ENCODE results near the gene GNG12. TPM values are rescaled to one million over a fixed set of nuclear protein-coding genes. Genes with fewer than 3 reads are reported as not detected.
A peak's percentile ranks its signal among the peaks of the same experiment; 100 is the strongest.

The GNG12 gene
- total RNA-seq, 1 donor from 2014 or later, result 33.9 TPM

GRCh38 chr1:67655581-67655980 is 177.7 kb downstream of the GNG12 start:
- Histone ChIP-seq H3K9ac (ENCODE audit: low read depth in 1 of 3, low read length in 3 of 3) (no peak overlapping the region), H3K9me3 (ENCODE audit: control insufficient read depth in 3 of 3, low read length in 3 of 3) (no peaks in the 10 kb centered on the region), H3K4me1 (ENCODE audit: control insufficient read depth in 3 of 3, insufficient read depth in 3 of 3, low read length in 3 of 3) (peaks cover 0 to 9% (median 7%) of the 10 kb centered on the region in 3 donors), H3K27me3 (ENCODE audit: control insufficient read depth in 3 of 3, insufficient read depth in 3 of 3, low read length in 3 of 3) (no peaks in the 10 kb centered on the region), H3K36me3 (ENCODE audit: control insufficient read depth in 3 of 3, insufficient read depth in 3 of 3, low read length in 3 of 3) (no peaks in the 10 kb centered on the region), H3K27ac (ENCODE audit: low read depth, low read length) (no peak overlapping the region), H3K4me3 (ENCODE audit: low read length in 3 of 3) (no peak overlapping the region)

GRCh38 chr1:67653304-67653703 is 180.0 kb downstream of the GNG12 start:
- Histone ChIP-seq H3K36me3 (ENCODE audit: control insufficient read depth in 3 of 3, insufficient read depth in 3 of 3, low read length in 3 of 3) (no peaks in the 10 kb centered on the region), H3K4me3 (ENCODE audit: low read length in 3 of 3) (peak overlapping the region in 1 of 3 donors; percentile 18), H3K4me1 (ENCODE audit: control insufficient read depth in 3 of 3, insufficient read depth in 3 of 3, low read length in 3 of 3) (peaks cover 0 to 9% (median 7%) of the 10 kb centered on the region in 3 donors), H3K9ac (ENCODE audit: low read depth in 1 of 3, low read length in 3 of 3) (peak overlapping the region in 1 of 3 donors; percentile 47), H3K27ac (ENCODE audit: low read depth, low read length) (peak overlapping the region; percentile 92), H3K27me3 (ENCODE audit: control insufficient read depth in 3 of 3, insufficient read depth in 3 of 3, low read length in 3 of 3) (no peaks in the 10 kb centered on the region), H3K9me3 (ENCODE audit: control insufficient read depth in 3 of 3, low read length in 3 of 3) (no peaks in the 10 kb centered on the region)

GRCh38 chr1:67652800-67653199 is 180.5 kb downstream of the GNG12 start:
- Histone ChIP-seq H3K9ac (ENCODE audit: low read depth in 1 of 3, low read length in 3 of 3) (peak overlapping the region in 1 of 3 donors; percentile 47), H3K9me3 (ENCODE audit: control insufficient read depth in 3 of 3, low read length in 3 of 3) (no peaks in the 10 kb centered on the region), H3K27ac (ENCODE audit: low read depth, low read length) (peak overlapping the region; percentile 92), H3K36me3 (ENCODE audit: control insufficient read depth in 3 of 3, insufficient read depth in 3 of 3, low read length in 3 of 3) (no peaks in the 10 kb centered on the region), H3K4me3 (ENCODE audit: low read length in 3 of 3) (peak overlapping the region in 1 of 3 donors; percentile 18), H3K4me1 (ENCODE audit: control insufficient read depth in 3 of 3, insufficient read depth in 3 of 3, low read length in 3 of 3) (peaks cover 0 to 9% (median 8%) of the 10 kb centered on the region in 3 donors), H3K27me3 (ENCODE audit: control insufficient read depth in 3 of 3, insufficient read depth in 3 of 3, low read length in 3 of 3) (no peaks in the 10 kb centered on the region)

Small RNA genes within 50 kb of the gene (small RNA-seq; reads per million reads assigned to genes)
- gene RN7SL392P (not detected), gene RNU7-80P (not detected)

Other genes with a start within 250 kb of the GNG12 start
- 11.0 TPM for gene GADD45A, start 148.3 kb downstream of the GNG12 start, total RNA-seq
- 1.6 TPM for gene DIRAS3, start 217.2 kb upstream of the GNG12 start, total RNA-seq